HepG2 (cell line): ENCODE results near the gene BSG. TPM values are rescaled to one million over a fixed set of nuclear protein-coding genes. Genes with fewer than 3 reads are reported as not detected.

Source experiments
- ARID2 ChIP-seq: sonication (generic); formaldehyde crosslinking; IDR thresholded peaks from 2 replicates; pipeline ENCODE4 v1.8.1; 2022; ENCODE audit warnings: mild to moderate bottlenecking, missing genetic modification reagents, borderline replicate concordance
- KAT8 ChIP-seq: IDR thresholded peaks from 2 replicates; pipeline ENCODE4 v1.6.1; 2016; ENCODE audit warnings: missing genetic modification reagents, missing compliant biosample characterization
- MAF1 ChIP-seq: sonication (generic); formaldehyde crosslinking; IDR thresholded peaks from 2 replicates; pipeline ENCODE4 v1.5.0; 2020; ENCODE audit warnings: missing genetic modification reagents, borderline replicate concordance
- MIER2 ChIP-seq: IDR thresholded peaks from 2 replicates; pipeline ENCODE4 v1.6.1; 2016; ENCODE audit warnings: missing biosample characterization, missing genetic modification reagents
- PRDM15 ChIP-seq: sonication (generic); formaldehyde crosslinking; IDR thresholded peaks from 2 replicates; pipeline ENCODE4 v1.4.0; 2020; ENCODE audit warnings: missing genetic modification reagents
- PRPF4 ChIP-seq: fragments of 200-400 bp; formaldehyde crosslinking; IDR thresholded peaks from 2 replicates; pipeline ENCODE4 v1.6.1; 2016; ENCODE audit warnings: low read length, low read depth; ENCODE audit not compliant: poor library complexity, severe bottlenecking
- TEAD3 ChIP-seq: optimal IDR thresholded peaks from 2 replicates; pipeline ENCODE3; 2016; ENCODE audit warnings: borderline replicate concordance
- ZBTB33 ChIP-seq: sonication (generic); formaldehyde crosslinking; IDR thresholded peaks from 2 replicates; pipeline ENCODE4 v1.4.0; 2020; ENCODE audit warnings: missing genetic modification reagents
- ZBTB8A ChIP-seq: sonication (generic); formaldehyde crosslinking; IDR thresholded peaks from 2 replicates; pipeline ENCODE4 v1.4.0; 2020; ENCODE audit warnings: mild to moderate bottlenecking, low read depth, missing genetic modification reagents, borderline replicate concordance
- ZNF446 ChIP-seq: sonication (generic); formaldehyde crosslinking; IDR thresholded peaks from 2 replicates; pipeline ENCODE4 v1.5.0; 2020; ENCODE audit warnings: mild to moderate bottlenecking, missing genetic modification reagents
- ZNF549 ChIP-seq: sonication (generic); formaldehyde crosslinking; IDR thresholded peaks from 2 replicates; pipeline ENCODE4 v1.5.0; 2020; ENCODE audit warnings: missing genetic modification reagents
- ZNF552 ChIP-seq: sonication (generic); formaldehyde crosslinking; IDR thresholded peaks from 2 replicates; pipeline ENCODE4 v1.9.0; 2022; ENCODE audit warnings: missing genetic modification reagents, mild to moderate bottlenecking, borderline replicate concordance
- ZNF615 ChIP-seq: sonication (generic); formaldehyde crosslinking; IDR thresholded peaks from 2 replicates; pipeline ENCODE4 v1.5.0; 2020; ENCODE audit warnings: mild to moderate bottlenecking, missing genetic modification reagents, borderline replicate concordance
- ZNF660 ChIP-seq: sonication (generic); formaldehyde crosslinking; IDR thresholded peaks from 2 replicates; pipeline ENCODE4 v1.5.1; 2020; ENCODE audit warnings: mild to moderate bottlenecking, low read depth, missing genetic modification reagents, borderline replicate concordance
- ZNF670 ChIP-seq: sonication (generic); formaldehyde crosslinking; IDR thresholded peaks from 2 replicates; pipeline ENCODE4 v1.8.0; 2022; ENCODE audit warnings: mild to moderate bottlenecking, missing genetic modification reagents, borderline replicate concordance
- ZNF761 ChIP-seq: sonication (generic); formaldehyde crosslinking; conservative IDR thresholded peaks from 2 replicates; pipeline ENCODE4 v1.4.0; 2020; ENCODE audit warnings: mild to moderate bottlenecking, missing genetic modification reagents
- polyA plus RNA-seq, 8 experiments: library from polyadenylated mRNA; depleted of rRNA in 3 of 8; stranded (reverse) in 7 of 8; unstranded in 1 of 8; fragments of >200 nt; fragmentation: Illumina TruSeq in 4 of 8; extraction: Trizol in 4 of 8; gene quantifications; 2 replicates each; pipeline versions ENCODE4 v1.2.1 to v1.2.3, GENCODE V29; 2011 to 2016; ENCODE audit warnings: low read depth in 4 of 8, missing spikeins in 1 of 8, mixed read lengths in 1 of 8; ENCODE audit not compliant: insufficient read depth in 1 of 8
- total RNA-seq, 5 experiments: library from RNA; depleted of rRNA; stranded (reverse); fragments of >200 nt; fragmentation: Illumina TruSeq; extraction: Trizol; gene quantifications; 2 replicates each; pipeline ENCODE4 v1.2.3, GENCODE V29; 2016; ENCODE audit warnings: low read depth in 1 of 5
- TF ChIP-seq, protein P1 (sequence below): sonication (generic); formaldehyde crosslinking; IDR thresholded peaks from 2 replicates; pipeline ENCODE4 v1.8.0; 2022; ENCODE audit warnings: low read depth, missing genetic modification reagents
- TF ChIP-seq, protein P2 (sequence below), 2 experiments: IDR thresholded peaks; 2 replicates each; pipeline ENCODE4 v1.6.1; 2011 to 2012; ENCODE audit warnings: low read length in 2 of 2, borderline replicate concordance in 1 of 2, low read depth in 1 of 2, mild to moderate bottlenecking in 1 of 2, moderate library complexity in 1 of 2

BSG gene
- total and polyA plus RNA-seq, 2 of the 13 experiments (the other 11 are each of a cell fraction or from before 2014, with no cell fraction given), result 309 to 754 TPM

DNA sequence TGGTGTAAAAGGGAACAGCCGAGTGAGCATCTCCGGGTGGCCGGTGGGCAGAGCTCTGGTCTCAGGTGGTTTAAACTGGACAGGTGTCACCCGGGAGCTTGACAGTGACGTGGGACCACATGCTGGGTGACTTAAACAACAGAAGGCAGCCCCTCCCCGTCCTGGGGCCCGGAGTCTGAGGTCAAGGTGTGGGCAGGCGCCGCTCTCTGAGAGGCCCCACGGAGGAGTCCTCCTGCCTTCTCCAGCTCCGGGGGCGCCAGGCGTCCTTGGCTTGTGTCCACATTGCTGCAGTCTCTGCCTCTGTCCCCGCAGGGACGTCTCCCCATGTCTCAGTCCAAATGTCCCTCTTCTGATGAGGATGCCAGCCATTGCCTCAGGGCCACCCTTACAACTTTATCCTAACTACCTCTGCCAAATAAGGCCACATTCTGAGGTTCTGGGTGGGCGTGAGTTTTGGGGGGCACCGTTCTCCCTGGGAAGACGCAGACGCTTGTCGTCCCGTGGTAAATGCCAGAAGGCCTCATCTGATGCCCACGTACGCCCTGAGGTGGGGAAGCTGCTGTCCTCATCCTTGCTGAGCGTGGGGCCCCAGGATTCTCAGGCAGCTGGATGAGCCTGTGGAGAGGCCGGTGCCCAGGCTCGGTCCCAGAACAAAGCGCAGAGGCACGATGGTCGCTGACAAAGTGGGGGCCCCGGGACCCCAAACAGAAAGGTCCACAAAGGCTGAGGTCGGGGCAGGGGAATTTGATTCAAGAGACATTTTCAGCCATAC is 15.6 kb upstream of the BSG start (continued):
- TF ChIP-seq PRDM15 (no peak), ZBTB8A (no peak), MIER2 (no peak), ZBTB33 (no peak), ZNF660 (no peak), ZNF615 (CRISPR knock-in tag) (no peak), ZNF670 (CRISPR knock-in tag) (no peak), ARID2 (CRISPR knock-in tag) (no peak), ZNF761 (CRISPR knock-in tag) (no peak), ZNF549 (CRISPR knock-in tag) (no peak), ZNF552 (no peak), ZNF446 (CRISPR knock-in tag) (no peak), TEAD3 (no peak), PRPF4 (no peak), KAT8 (CRISPR knock-in tag) (no peak), MAF1 (no peak)
- TF ChIP-seq, protein P1, sequence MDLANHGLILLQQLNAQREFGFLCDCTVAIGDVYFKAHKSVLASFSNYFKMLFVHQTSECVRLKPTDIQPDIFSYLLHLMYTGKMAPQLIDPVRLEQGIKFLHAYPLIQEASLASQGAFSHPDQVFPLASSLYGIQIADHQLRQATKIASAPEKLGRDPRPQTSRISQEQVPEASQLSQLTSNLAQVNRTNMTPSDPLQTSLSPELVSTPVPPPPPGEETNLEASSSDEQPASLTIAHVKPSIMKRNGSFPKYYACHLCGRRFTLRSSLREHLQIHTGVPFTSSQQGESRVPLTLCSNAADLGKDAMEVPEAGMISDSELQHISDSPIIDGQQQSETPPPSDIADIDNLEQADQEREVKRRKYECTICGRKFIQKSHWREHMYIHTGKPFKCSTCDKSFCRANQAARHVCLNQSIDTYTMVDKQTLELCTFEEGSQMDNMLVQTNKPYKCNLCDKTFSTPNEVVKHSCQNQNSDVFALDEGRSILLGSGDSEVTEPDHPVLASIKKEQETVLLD, result no peak
- TF ChIP-seq, protein P2, sequence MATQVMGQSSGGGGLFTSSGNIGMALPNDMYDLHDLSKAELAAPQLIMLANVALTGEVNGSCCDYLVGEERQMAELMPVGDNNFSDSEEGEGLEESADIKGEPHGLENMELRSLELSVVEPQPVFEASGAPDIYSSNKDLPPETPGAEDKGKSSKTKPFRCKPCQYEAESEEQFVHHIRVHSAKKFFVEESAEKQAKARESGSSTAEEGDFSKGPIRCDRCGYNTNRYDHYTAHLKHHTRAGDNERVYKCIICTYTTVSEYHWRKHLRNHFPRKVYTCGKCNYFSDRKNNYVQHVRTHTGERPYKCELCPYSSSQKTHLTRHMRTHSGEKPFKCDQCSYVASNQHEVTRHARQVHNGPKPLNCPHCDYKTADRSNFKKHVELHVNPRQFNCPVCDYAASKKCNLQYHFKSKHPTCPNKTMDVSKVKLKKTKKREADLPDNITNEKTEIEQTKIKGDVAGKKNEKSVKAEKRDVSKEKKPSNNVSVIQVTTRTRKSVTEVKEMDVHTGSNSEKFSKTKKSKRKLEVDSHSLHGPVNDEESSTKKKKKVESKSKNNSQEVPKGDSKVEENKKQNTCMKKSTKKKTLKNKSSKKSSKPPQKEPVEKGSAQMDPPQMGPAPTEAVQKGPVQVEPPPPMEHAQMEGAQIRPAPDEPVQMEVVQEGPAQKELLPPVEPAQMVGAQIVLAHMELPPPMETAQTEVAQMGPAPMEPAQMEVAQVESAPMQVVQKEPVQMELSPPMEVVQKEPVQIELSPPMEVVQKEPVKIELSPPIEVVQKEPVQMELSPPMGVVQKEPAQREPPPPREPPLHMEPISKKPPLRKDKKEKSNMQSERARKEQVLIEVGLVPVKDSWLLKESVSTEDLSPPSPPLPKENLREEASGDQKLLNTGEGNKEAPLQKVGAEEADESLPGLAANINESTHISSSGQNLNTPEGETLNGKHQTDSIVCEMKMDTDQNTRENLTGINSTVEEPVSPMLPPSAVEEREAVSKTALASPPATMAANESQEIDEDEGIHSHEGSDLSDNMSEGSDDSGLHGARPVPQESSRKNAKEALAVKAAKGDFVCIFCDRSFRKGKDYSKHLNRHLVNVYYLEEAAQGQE (IDR thresholded peaks at IDR 0.05; ENCODE audit: borderline replicate concordance in 1 of 2, low read depth in 1 of 2, low read length in 2 of 2), result no peak
